Measurements from ENCODE around the gene PNMA8A. TPM values are rescaled to one million over a fixed set of nuclear protein-coding genes. Genes with fewer than 3 reads are reported as not detected.

PNMA8A gene
- total and polyA plus RNA-seq, 2 donors from 2014 or later, result 12.5 to 16.2 TPM

- no peak for TF ChIP-seq CTCF (IDR thresholded peaks at IDR 0.05; ENCODE audit: borderline replicate concordance, extremely low read depth, insufficient read depth)
- no peaks in the 10 kb centered on the region for H3K27me3 ChIP-seq (ENCODE audit: control insufficient read depth, insufficient read depth, low read length)
- H3K4me1 ChIP-seq (ENCODE audit: control insufficient read depth in 2 of 3, insufficient read depth in 2 of 3, low read depth in 1 of 3, low read length in 3 of 3), result peaks cover 2 to 9% (median 8%) of the 10 kb centered on the region in 3 donors
- no peak overlapping the region for H3K4me3 ChIP-seq (ENCODE audit: low read length in 3 of 3)
- H3K36me3 ChIP-seq (ENCODE audit: control insufficient read depth in 2 of 3, insufficient read depth in 3 of 3, low read length in 3 of 3), result no peaks in the 10 kb centered on the region
- H3K9ac ChIP-seq (ENCODE audit: low read length in 3 of 3), result no peak overlapping the region
- H3K9me3 ChIP-seq (ENCODE audit: control insufficient read depth in 2 of 3, insufficient read depth in 1 of 3, low read length in 3 of 3), result no peaks in the 10 kb centered on the region
- intact Hi-C loops (cut with DNase I), result no loop called here
- FAIRE-seq (no peak), DNase-seq (peak in 1 of 5 donors; percentile 69)
- no peak overlapping the region for H3K27ac ChIP-seq (ENCODE audit: low read depth in 2 of 2, low read length in 2 of 2)
Measured at GRCh38 chr19:46427518-46428045, 43.8 kb downstream of the PNMA8A start.

GRCh38 chr19:46426506-46427162, 44.7 kb downstream of the PNMA8A start:
- intact Hi-C loops (cut with DNase I), result no loop called here
- no peaks in the 10 kb centered on the region for H3K36me3 ChIP-seq (ENCODE audit: control insufficient read depth in 2 of 3, insufficient read depth in 3 of 3, low read length in 3 of 3)
- no peak for TF ChIP-seq CTCF (IDR thresholded peaks at IDR 0.05; ENCODE audit: borderline replicate concordance, extremely low read depth, insufficient read depth)
- H3K4me3 ChIP-seq (ENCODE audit: low read length in 3 of 3), result peak overlapping the region; percentile 78 to 83 (median 79)
- H3K27me3 ChIP-seq (ENCODE audit: control insufficient read depth, insufficient read depth, low read length), result no peaks in the 10 kb centered on the region
- H3K9ac ChIP-seq (ENCODE audit: low read length in 3 of 3), result peak overlapping the region; percentile 31 to 59 (median 52)
- peak; percentile 90 to 96 (median 94) for DNase-seq
- no peak for FAIRE-seq
- peak overlapping the region; percentile 73 to 80 for H3K27ac ChIP-seq (ENCODE audit: low read depth in 2 of 2, low read length in 2 of 2)
- no peaks in the 10 kb centered on the region for H3K9me3 ChIP-seq (ENCODE audit: control insufficient read depth in 2 of 3, insufficient read depth in 1 of 3, low read length in 3 of 3)
- H3K4me1 ChIP-seq (ENCODE audit: control insufficient read depth in 2 of 3, insufficient read depth in 2 of 3, low read depth in 1 of 3, low read length in 3 of 3), result peaks cover 2 to 9% (median 8%) of the 10 kb centered on the region in 3 donors

GRCh38 chr19:46426035-46426505, 45.3 kb downstream of the PNMA8A start:
- DNase-seq (peak; percentile 56 to 97 (median 64)), FAIRE-seq (no peak)
- peaks cover 2 to 9% (median 8%) of the 10 kb centered on the region in 3 donors for H3K4me1 ChIP-seq (ENCODE audit: control insufficient read depth in 2 of 3, insufficient read depth in 2 of 3, low read depth in 1 of 3, low read length in 3 of 3)
- H3K9me3 ChIP-seq (ENCODE audit: control insufficient read depth in 2 of 3, insufficient read depth in 1 of 3, low read length in 3 of 3), result no peaks in the 10 kb centered on the region
- H3K27me3 ChIP-seq (ENCODE audit: control insufficient read depth, insufficient read depth, low read length), result no peaks in the 10 kb centered on the region
- peak overlapping the region; percentile 31 to 59 (median 52) for H3K9ac ChIP-seq (ENCODE audit: low read length in 3 of 3)
- H3K4me3 ChIP-seq (ENCODE audit: low read length in 3 of 3), result peak overlapping the region; percentile 78 to 83 (median 79)
- peak overlapping the region; percentile 73 to 80 for H3K27ac ChIP-seq (ENCODE audit: low read depth in 2 of 2, low read length in 2 of 2)
- no peaks in the 10 kb centered on the region for H3K36me3 ChIP-seq (ENCODE audit: control insufficient read depth in 2 of 3, insufficient read depth in 3 of 3, low read length in 3 of 3)
- TF ChIP-seq CTCF (IDR thresholded peaks at IDR 0.05; ENCODE audit: borderline replicate concordance, extremely low read depth, insufficient read depth), result no peak
- intact Hi-C loops (cut with DNase I), result no loop called here
